MCF 10A (cell line): Measurements from ENCODE around the gene AUTS2. TPM values are rescaled to one million over a fixed set of nuclear protein-coding genes. Genes with fewer than 3 reads are reported as not detected.

ENCODE experiments used
- BruUV-seq: library from RNA; stranded (reverse); fragments of 400-500 nt; replicated peaks from 2 replicates; lab custom pipeline; 2021; lab: Mats Ljungman, UMichigan
- CTCF ChIA-PET: fragments of 300-600 bp; sonication (Branson Sonifier 250); formaldehyde crosslinking; extraction: SDS; loops from one replicate; lab custom pipeline; 2021; ENCODE audit warnings: antibody characterized with exemption, inconsistent platforms; lab: Yijun Ruan, JAX
- POLR2A ChIA-PET: fragments of 300-600, 350-650 bp; sonication (Branson Sonifier 250); formaldehyde crosslinking; extraction: SDS; loops from one replicate; lab custom pipeline; 2020; ENCODE audit warnings: antibody characterized with exemption, inconsistent platforms; lab: Yijun Ruan, JAX
- DNase-seq: peaks from one replicate; pipeline ENCODE4 v3.0.0-alpha.2; 2018; ENCODE audit not compliant: unreplicated experiment
- H3K27ac Mint-ChIP-seq: one replicate; pipeline ENCODE4 v1.8.0; 2022; ENCODE audit warnings: mild to moderate bottlenecking, low read depth, mixed read lengths; ENCODE audit not compliant: unreplicated experiment
- H3K27me3 Mint-ChIP-seq: one replicate; pipeline ENCODE4 v1.8.0; 2022; ENCODE audit warnings: mixed read lengths; ENCODE audit not compliant: insufficient read depth, unreplicated experiment
- H3K36me3 Mint-ChIP-seq: one replicate; pipeline ENCODE4 v1.8.0; 2022; ENCODE audit warnings: mild to moderate bottlenecking, moderate library complexity, mixed read lengths; ENCODE audit not compliant: insufficient read depth, unreplicated experiment
- H3K4me1 Mint-ChIP-seq: one replicate; pipeline ENCODE4 v1.8.0; 2022; ENCODE audit warnings: mixed read lengths; ENCODE audit not compliant: insufficient read depth, unreplicated experiment
- H3K4me3 Mint-ChIP-seq: one replicate; pipeline ENCODE4 v1.8.0; 2022; ENCODE audit warnings: mild to moderate bottlenecking, moderate library complexity, mixed read lengths; ENCODE audit not compliant: unreplicated experiment
- H3K9me3 Mint-ChIP-seq: one replicate; pipeline ENCODE4 v1.8.0; 2022; ENCODE audit warnings: mixed read lengths; ENCODE audit not compliant: unreplicated experiment
- intact Hi-C: fragments of 100-400 bp; cut with micrococcal nuclease; formaldehyde crosslinking; loops from 2 replicates; pipeline ENCODE4 v1.14.1; 2022
- total RNA-seq: library from RNA; stranded (reverse); gene quantifications from 2 replicates; pipeline ENCODE4 v1.2.3, GENCODE V29; 2022
- TF ChIP-seq, protein P1 (sequence below): fragments of 200-600 bp; IDR thresholded peaks from one replicate; pipeline ENCODE4 v1.8.0; 2022; ENCODE audit warnings: antibody characterized with exemption, mild to moderate bottlenecking; ENCODE audit not compliant: unreplicated experiment

AUTS2 gene
- total RNA-seq, 1 experiment from 2014 or later, result 1.3 TPM

DNA sequence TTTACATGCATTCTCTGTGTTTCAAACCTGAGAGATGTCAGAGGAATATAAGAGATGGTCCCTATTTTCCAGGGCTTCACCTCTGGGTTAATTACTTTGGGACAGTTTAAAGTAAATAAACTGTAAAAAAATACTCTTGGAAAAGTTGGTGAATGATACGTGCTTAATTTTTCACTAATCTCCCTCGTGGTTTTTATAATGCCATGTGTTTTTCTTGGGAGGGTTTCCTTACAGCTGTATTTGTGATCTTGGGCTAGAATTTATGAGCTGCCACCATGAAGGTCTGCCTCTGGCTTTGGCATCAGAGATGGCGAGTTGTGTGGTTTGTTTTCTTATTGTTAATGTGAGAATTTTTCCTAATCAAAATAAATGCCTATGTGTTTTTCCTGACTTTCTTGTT lies 322.5 kb downstream of the AUTS2 start:
- ChIA-PET CTCF (no interaction called here), POLR2A (no interaction called here)
- DNase-seq, result no peak
- H3K27ac Mint-ChIP-seq, result no peak overlapping the region
- no TSS peak for BruUV-seq
- no peaks in the 10 kb centered on the region for H3K27me3 Mint-ChIP-seq
- intact Hi-C loops, result no loop called here
- no peak overlapping the region for H3K4me3 Mint-ChIP-seq
- peaks cover 32% of the 10 kb centered on the region for H3K9me3 Mint-ChIP-seq
- H3K36me3 Mint-ChIP-seq, result no peaks in the 10 kb centered on the region
- TF ChIP-seq, protein P1, sequence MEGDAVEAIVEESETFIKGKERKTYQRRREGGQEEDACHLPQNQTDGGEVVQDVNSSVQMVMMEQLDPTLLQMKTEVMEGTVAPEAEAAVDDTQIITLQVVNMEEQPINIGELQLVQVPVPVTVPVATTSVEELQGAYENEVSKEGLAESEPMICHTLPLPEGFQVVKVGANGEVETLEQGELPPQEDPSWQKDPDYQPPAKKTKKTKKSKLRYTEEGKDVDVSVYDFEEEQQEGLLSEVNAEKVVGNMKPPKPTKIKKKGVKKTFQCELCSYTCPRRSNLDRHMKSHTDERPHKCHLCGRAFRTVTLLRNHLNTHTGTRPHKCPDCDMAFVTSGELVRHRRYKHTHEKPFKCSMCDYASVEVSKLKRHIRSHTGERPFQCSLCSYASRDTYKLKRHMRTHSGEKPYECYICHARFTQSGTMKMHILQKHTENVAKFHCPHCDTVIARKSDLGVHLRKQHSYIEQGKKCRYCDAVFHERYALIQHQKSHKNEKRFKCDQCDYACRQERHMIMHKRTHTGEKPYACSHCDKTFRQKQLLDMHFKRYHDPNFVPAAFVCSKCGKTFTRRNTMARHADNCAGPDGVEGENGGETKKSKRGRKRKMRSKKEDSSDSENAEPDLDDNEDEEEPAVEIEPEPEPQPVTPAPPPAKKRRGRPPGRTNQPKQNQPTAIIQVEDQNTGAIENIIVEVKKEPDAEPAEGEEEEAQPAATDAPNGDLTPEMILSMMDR, result no peak
- no peaks in the 10 kb centered on the region for H3K4me1 Mint-ChIP-seq

DNA sequence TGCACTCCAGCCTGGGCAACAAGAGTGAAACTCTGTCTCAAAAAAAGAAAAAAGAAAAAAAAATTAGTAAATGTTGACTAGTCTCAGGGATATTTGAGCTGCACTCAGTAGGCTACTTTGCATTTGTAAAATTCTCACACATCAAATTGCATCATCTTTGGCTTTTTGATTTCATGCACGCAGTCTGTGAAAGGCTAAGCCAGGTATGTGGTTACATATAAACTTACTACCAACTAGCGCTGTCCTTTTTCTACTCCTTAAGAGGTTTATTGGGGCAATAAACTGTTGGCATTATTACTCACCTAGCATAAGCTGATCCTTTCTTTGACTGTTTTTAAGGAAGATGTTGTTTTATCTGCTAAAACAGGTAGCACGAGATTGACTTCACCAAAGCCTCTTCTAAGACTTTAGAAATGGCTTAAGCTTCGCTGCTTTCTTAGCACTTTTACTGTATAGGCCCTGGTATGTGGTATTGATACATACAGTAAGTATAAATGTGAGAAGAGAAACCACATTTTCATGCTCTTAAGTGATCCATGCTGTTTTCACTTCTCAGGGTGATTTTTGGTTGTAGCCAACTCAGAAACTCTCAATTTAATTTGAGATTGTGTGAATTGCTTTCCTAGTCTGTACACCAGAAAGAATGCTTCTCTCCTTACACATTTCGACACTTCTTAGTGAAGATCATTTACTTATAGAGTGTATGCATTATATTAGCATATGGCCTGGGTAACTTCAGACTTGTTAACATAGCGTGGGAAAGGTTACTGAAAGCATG lies 323.9 kb downstream of the AUTS2 start:
- Mint-ChIP-seq H3K4me1 (no peaks in the 10 kb centered on the region), H3K27ac (no peak overlapping the region), H3K9me3 (peaks cover 29% of the 10 kb centered on the region), H3K36me3 (no peaks in the 10 kb centered on the region), H3K27me3 (no peaks in the 10 kb centered on the region), H3K4me3 (no peak overlapping the region)
- DNase-seq, result no peak
- TF ChIP-seq, protein P1, result no peak
- CTCF ChIA-PET, result no interaction called here
- no TSS peak for BruUV-seq
- intact Hi-C loops, result no loop called here
- POLR2A ChIA-PET, result no interaction called here

DNA sequence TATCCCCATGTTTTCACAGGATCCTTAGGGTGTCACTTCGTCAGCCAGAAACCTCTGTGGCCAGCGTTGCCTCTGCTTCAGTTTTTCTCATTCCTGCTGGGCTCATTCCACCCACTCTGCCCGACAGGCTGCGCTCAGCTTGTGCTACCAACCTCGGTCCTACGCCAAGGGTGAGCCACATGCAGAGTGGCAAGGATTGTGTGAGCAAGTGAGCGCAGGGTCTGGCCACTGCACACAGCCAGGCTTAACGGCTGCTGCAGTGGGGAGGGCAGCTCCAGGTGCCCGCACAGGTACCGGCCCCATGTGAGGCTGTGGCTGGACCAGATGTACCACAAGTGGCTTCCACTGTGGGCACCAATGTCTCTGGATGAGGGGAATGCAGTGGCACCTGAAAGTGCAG lies 329.2 kb downstream of the AUTS2 start:
- no peak for DNase-seq
- POLR2A ChIA-PET, result no interaction called here

DNA sequence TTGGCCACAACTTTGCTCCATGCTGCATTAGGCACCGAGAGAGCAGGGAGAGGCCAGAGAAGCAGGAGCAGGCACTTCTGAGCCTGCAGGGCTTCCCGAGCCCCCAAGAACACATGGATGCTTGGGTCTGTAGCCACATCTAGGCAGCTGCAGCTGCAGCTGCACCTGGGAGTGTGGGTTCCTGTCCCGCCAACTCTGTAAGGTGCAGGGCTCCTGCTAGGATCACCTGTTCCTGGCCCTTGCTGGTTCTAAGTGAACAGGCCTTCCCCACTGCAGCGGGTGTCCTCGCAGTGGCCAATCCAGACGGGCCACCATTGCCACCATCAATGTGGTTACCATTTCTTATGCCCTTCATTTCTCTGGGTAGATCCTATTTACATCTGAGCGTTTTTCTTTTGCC lies 330.3 kb downstream of the AUTS2 start:
- TF ChIP-seq, protein P1, result no peak
- Mint-ChIP-seq H3K9me3 (peaks cover 40% of the 10 kb centered on the region), H3K27ac (no peak overlapping the region), H3K27me3 (no peaks in the 10 kb centered on the region), H3K36me3 (no peaks in the 10 kb centered on the region), H3K4me1 (no peaks in the 10 kb centered on the region), H3K4me3 (no peak overlapping the region)
- BruUV-seq, result no TSS peak
- intact Hi-C loops, result no loop called here
- DNase-seq, result no peak
- CTCF ChIA-PET, result interaction anchor here (0.7 kb wide), 1 partner anchor 469 kb away, joined by 3 read pairs; no protein-coding TSS in a partner anchor
- POLR2A ChIA-PET, result no interaction called here

More for the DNA sequence above, 329.2 kb downstream of the AUTS2 start:
- CTCF ChIA-PET, result no interaction called here
- no TSS peak for BruUV-seq
- H3K36me3 Mint-ChIP-seq, result no peaks in the 10 kb centered on the region
- H3K4me3 Mint-ChIP-seq, result no peak overlapping the region
- no peaks in the 10 kb centered on the region for H3K4me1 Mint-ChIP-seq
- no peak overlapping the region for H3K27ac Mint-ChIP-seq
- H3K27me3 Mint-ChIP-seq, result no peaks in the 10 kb centered on the region
- intact Hi-C loops, result no loop called here
- peaks cover 40% of the 10 kb centered on the region for H3K9me3 Mint-ChIP-seq
- TF ChIP-seq, protein P1, result no peak
